C4-2B (cell line): ENCODE data around the gene EMILIN3.

ENCODE experiments used
- CTCF ChIP-seq: fragments of 450-650 bp; conservative IDR thresholded peaks from 2 replicates; pipeline ENCODE4 v1.5.1; 2017; ENCODE audit warnings: mild to moderate bottlenecking
- ZFX ChIP-seq: fragments of 450-650 bp; IDR thresholded peaks from 2 replicates; pipeline ENCODE4 v1.6.1; 2017

GRCh38 chr20:41367956-41368355 is 1.3 kb upstream of the EMILIN3 start:
- TF ChIP-seq CTCF (no peak), ZFX (no peak)
